DND-41 (cell line): ENCODE results near the gene DFFB.

Experiments
- ATAC-seq: fragments of 200-7000 bp; cut with Tn5 transposase; 3 replicates; pipeline ENCODE4 v1.9.1; 2021; ENCODE audit warnings: low read depth; ENCODE audit not compliant: insufficient read depth
- DNase-seq: peaks from one replicate; pipeline ENCODE4 v3.0.0-alpha.2; 2020
- H2AFZ ChIP-seq: 2 replicates; pipeline ENCODE4 v1.6.0; 2012; ENCODE audit warnings: low read depth, low read length
- H3K27ac ChIP-seq: 2 replicates; pipeline ENCODE4 v1.5.1; 2012; ENCODE audit warnings: low read length, inconsistent platforms
- H3K27me3 ChIP-seq: fragments of 200-600 bp; sonication (generic); 2 replicates; pipeline ENCODE4 v1.6.0; 2012; ENCODE audit warnings: low read length, mild to moderate bottlenecking, inconsistent platforms; ENCODE audit not compliant: insufficient read depth, poor library complexity
- H3K36me3 ChIP-seq: 2 replicates; pipeline ENCODE4 v1.5.1; 2012; ENCODE audit warnings: low read length, inconsistent platforms; ENCODE audit not compliant: insufficient read depth
- H3K4me1 ChIP-seq: 2 replicates; pipeline ENCODE4 v1.5.1; 2012; ENCODE audit warnings: mild to moderate bottlenecking, low read length; ENCODE audit not compliant: insufficient read depth
- H3K4me2 ChIP-seq: 2 replicates; pipeline ENCODE4 v1.6.0; 2012; ENCODE audit warnings: mild to moderate bottlenecking, moderate library complexity, low read length, inconsistent platforms; ENCODE audit not compliant: insufficient read depth
- H3K4me3 ChIP-seq, 2 experiments: fragments of 200-600 bp in 1 of 2; shearing (Covaris generic) in 1 of 2; 2 replicates each; pipeline ENCODE4 v1.5.1; 2012 to 2016; ENCODE audit warnings: inconsistent platforms in 2 of 2, low read length in 2 of 2, mild to moderate bottlenecking in 2 of 2, low read depth in 1 of 2, moderate library complexity in 1 of 2
- H3K79me2 ChIP-seq: 2 replicates; pipeline ENCODE4 v1.6.0; 2012; ENCODE audit warnings: low read length, inconsistent platforms; ENCODE audit not compliant: insufficient read depth
- H3K9ac ChIP-seq: 2 replicates; pipeline ENCODE4 v1.6.0; 2012; ENCODE audit warnings: low read depth, mild to moderate bottlenecking, inconsistent platforms, low read length, moderate library complexity
- H3K9me3 ChIP-seq: 2 replicates; pipeline ENCODE4 v1.5.1; 2012; ENCODE audit warnings: low read length, moderate library complexity, mild to moderate bottlenecking, inconsistent platforms; ENCODE audit not compliant: insufficient read depth, severe bottlenecking
- H4K20me1 ChIP-seq: 2 replicates; pipeline ENCODE4 v1.6.0; 2012; ENCODE audit warnings: low read length; ENCODE audit not compliant: insufficient read depth
- CTCF ChIP-seq: IDR thresholded peaks from 2 replicates; pipeline ENCODE4 v1.5.1; 2012; ENCODE audit warnings: borderline replicate concordance, low read length, moderate library complexity, mild to moderate bottlenecking; ENCODE audit not compliant: poor library complexity, severe bottlenecking; ENCODE audit errors: extremely low read depth
- EZH2 ChIP-seq: IDR thresholded peaks from 3 replicates; pipeline ENCODE4 v1.6.1; 2012; ENCODE audit warnings: borderline replicate concordance, low read depth, mild to moderate bottlenecking, moderate library complexity, low read length, inconsistent platforms; ENCODE audit not compliant: severe bottlenecking

Gene DFFB

GRCh38 chr1:3811595-3811911, 45.7 kb upstream of the DFFB start:
- H3K4me3 ChIP-seq: no peak overlapping the region
- no peaks in the 10 kb centered on the region for H3K4me1 ChIP-seq
- H3K9me3 ChIP-seq: peaks cover 7% of the 10 kb centered on the region
- H3K9ac ChIP-seq: no peak overlapping the region
- H3K27ac ChIP-seq: no peak overlapping the region
- peaks cover 12% of the 10 kb centered on the region for H3K36me3 ChIP-seq
- no peak for DNase-seq
- no peak for ATAC-seq
- no peaks in the 10 kb centered on the region for H3K27me3 ChIP-seq
- H3K79me2 ChIP-seq: no peaks in the 10 kb centered on the region
- no peaks in the 10 kb centered on the region for H4K20me1 ChIP-seq
- TF ChIP-seq EZH2 (no peak), CTCF (no peak)
- no peak overlapping the region for H2AFZ ChIP-seq
- H3K4me2 ChIP-seq: no peak overlapping the region

- TF ChIP-seq EZH2 (no peak), CTCF (no peak)
- Histone ChIP-seq H3K4me1 (no peaks in the 10 kb centered on the region), H3K4me2 (no peak overlapping the region), H3K9ac (no peak overlapping the region), H3K4me3 (no peak overlapping the region), H3K36me3 (peaks cover 12% of the 10 kb centered on the region), H3K9me3 (no peaks in the 10 kb centered on the region), H3K27me3 (no peaks in the 10 kb centered on the region), H4K20me1 (no peaks in the 10 kb centered on the region), H3K27ac (no peak overlapping the region), H3K79me2 (no peaks in the 10 kb centered on the region), H2AFZ (no peak overlapping the region)
- ATAC-seq (no peak), DNase-seq (no peak)
Measured at GRCh38 chr1:3814065-3814464, 43.2 kb upstream of the DFFB start.

GRCh38 chr1:3814771-3815561, 42.3 kb upstream of the DFFB start:
- Histone ChIP-seq H3K9ac (no peak overlapping the region), H3K4me1 (no peaks in the 10 kb centered on the region), H3K4me2 (no peak overlapping the region), H2AFZ (no peak overlapping the region), H3K27me3 (no peaks in the 10 kb centered on the region), H3K79me2 (no peaks in the 10 kb centered on the region), H3K4me3 (no peak overlapping the region), H3K27ac (no peak overlapping the region), H4K20me1 (no peaks in the 10 kb centered on the region), H3K9me3 (no peaks in the 10 kb centered on the region), H3K36me3 (peaks cover 12% of the 10 kb centered on the region)
- ATAC-seq: no peak
- no peak for DNase-seq
- TF ChIP-seq CTCF: no peak
- no peak for TF ChIP-seq EZH2
